GM13976 (cell line): ENCODE results near the gene RIMS4.

Source experiments
- DNase-seq: peaks from one replicate; pipeline ENCODE4 v3.0.0; 2012; ENCODE audit warnings: low spot score
- in situ Hi-C: fragments of 300-500 bp; cut with MboI; formaldehyde crosslinking; loops from one replicate; pipeline ENCODE4 v1.12.0; 2022; ENCODE audit warnings: low sequenced_read_pairs, mixed read lengths, inconsistent platforms; ENCODE audit not compliant: unreplicated experiment
- TF ChIP-seq, protein P1 (sequence below): IDR thresholded peaks from 2 replicates; pipeline ENCODE4 v1.5.1; 2012; ENCODE audit warnings: borderline replicate concordance, mild to moderate bottlenecking; ENCODE audit not compliant: insufficient read depth; ENCODE audit errors: extremely low read depth, missing control alignments, control extremely low read depth

RIMS4 gene

DNA sequence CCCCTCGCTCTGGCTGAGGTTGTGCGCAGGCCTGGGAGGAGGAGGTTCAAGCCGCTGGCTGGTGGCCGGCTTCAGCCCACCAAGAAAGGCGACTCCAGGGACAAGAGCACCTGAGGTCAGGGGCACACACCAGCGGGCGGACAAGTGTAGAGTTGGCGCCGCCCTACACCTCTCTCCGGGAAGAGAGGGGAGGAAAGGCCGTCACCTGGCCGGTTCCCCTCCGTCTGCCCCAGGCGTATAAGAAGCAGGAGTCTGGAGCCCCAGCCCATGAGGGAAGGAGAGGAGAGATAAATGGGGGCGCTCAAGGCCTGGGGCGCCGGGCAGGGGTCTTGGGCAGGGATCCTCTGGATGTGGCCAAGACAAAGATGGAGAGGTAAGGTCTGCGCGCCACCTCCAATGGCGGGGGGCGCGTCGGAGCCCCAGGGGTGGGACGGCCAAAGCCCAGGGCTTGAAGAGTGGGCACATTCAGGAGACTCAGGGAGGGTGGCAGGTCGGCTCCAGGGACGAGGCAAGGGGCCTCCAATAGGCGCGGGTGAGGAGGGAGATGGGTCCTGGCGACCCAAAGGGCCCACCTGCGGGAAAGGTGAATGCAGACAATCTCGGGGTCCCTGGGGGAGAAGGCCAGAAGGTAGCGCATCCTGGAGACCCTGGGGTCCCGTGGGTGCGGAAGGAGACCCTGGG lies 826 bp downstream of the RIMS4 start:
- in situ Hi-C loops, result no loop called here
- TF ChIP-seq, protein P1, sequence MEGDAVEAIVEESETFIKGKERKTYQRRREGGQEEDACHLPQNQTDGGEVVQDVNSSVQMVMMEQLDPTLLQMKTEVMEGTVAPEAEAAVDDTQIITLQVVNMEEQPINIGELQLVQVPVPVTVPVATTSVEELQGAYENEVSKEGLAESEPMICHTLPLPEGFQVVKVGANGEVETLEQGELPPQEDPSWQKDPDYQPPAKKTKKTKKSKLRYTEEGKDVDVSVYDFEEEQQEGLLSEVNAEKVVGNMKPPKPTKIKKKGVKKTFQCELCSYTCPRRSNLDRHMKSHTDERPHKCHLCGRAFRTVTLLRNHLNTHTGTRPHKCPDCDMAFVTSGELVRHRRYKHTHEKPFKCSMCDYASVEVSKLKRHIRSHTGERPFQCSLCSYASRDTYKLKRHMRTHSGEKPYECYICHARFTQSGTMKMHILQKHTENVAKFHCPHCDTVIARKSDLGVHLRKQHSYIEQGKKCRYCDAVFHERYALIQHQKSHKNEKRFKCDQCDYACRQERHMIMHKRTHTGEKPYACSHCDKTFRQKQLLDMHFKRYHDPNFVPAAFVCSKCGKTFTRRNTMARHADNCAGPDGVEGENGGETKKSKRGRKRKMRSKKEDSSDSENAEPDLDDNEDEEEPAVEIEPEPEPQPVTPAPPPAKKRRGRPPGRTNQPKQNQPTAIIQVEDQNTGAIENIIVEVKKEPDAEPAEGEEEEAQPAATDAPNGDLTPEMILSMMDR, result no peak
- DNase-seq, result no peak

DNA sequence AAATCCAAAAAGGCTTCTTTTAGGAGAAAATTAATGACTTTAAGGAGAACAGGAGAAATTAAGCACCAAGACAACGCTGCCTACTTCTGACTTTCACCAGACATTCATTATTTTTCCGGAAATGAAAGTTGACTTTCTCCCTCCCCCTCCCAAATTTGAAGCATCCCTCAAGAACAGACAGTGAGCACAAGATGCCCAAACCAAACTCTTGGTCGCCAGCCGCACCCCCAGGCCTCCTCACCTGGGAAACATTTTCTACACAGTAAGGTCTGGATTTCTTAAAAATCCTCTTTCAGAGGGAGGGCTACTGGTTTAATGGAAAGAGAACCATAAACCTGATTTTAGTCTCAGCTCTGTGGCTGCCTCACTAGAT lies 2.7 kb downstream of the RIMS4 start:
- TF ChIP-seq, protein P1, result no peak
- no peak for DNase-seq
- in situ Hi-C loops, result no loop called here

DNA sequence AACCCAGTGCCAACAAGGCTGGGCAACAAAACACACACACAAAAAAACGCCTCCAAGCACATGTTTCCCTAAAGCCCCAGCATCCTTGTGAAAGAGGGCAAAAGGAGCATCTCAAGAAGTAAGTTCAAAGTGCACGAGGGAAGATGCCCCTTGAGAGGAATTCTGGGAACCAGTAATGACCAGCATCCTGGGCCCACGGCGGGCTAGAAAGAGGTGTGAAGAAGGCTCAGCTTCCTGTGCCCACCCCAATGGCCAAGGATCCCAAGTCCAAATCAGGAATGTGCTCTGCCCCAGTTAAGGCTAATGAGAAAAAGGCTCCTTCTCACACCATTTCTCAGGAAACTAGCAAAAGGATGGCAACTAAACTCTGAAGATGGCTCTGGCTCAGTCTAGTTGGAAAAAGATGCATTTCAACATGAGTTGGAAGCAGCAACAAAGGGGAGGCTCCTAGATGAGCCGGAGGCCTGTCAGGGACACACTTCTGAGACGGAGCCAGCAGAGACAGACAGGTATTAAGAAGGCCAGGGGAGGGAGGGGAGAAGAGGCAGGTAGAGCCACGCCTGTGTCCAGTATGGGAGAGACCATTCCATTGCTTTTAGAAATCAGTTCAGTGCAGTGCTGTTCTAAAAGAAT lies 3.2 kb downstream of the RIMS4 start:
- no peak for DNase-seq
- TF ChIP-seq, protein P1, result no peak
- in situ Hi-C loops, result no loop called here

DNA sequence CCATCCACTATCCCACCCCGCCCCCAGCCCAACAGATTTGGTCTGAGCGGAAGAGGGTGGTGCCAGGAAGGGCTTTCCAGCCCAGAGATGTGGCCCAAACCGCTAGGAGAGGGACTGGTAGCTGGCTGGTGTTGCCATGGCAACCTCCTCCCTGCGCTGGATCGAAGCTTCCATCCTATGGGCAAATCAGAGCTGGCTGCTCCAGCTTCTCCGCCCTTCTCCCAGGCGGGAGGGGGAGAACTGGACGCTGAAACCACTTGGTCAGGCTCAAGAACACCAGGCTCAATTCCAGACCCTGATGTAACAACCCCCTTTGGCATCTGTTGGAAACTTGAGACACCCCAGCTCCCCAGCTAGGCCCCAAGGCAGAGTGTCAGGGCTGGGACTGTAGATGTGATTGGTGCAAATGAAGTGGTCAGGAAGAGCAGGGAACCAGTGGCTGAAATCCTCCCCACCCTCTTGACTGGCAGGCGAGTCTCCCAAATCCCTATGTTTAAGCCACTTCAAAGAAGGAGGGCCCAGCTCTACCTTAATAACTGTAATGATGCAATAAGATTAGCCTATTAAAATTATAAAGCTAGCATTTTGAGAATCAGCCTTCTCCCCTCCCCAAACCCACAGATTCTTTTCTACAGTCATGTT lies 4.2 kb downstream of the RIMS4 start:
- in situ Hi-C loops, result no loop called here
- TF ChIP-seq, protein P1, result no peak
- no peak for DNase-seq

- no peak for DNase-seq
- TF ChIP-seq, protein P1, result no peak
- in situ Hi-C loops, result no loop called here
Observed at GRCh38 chr20:44805335-44805978, 4.9 kb downstream of the RIMS4 start.

GRCh38 chr20:44803383-44803941 lies 6.9 kb downstream of the RIMS4 start:
- TF ChIP-seq, protein P1, result no peak
- no peak for DNase-seq
- in situ Hi-C loops, result no loop called here
